Neutrophil (primary cell): ENCODE results near the gene IL17RC.

ENCODE experiments used
- H3K27ac ChIP-seq: fragments of 200-600 bp; sonication (generic); 2 replicates; pipeline ENCODE4 v1.5.1; 2016; ENCODE audit warnings: mild to moderate bottlenecking, moderate library complexity
- H3K27me3 ChIP-seq: fragments of 200-600 bp; sonication (generic); 2 replicates; pipeline ENCODE4 v1.6.0; 2016; ENCODE audit warnings: mild to moderate bottlenecking
- H3K36me3 ChIP-seq: fragments of 200-600 bp; sonication (generic); 2 replicates; pipeline ENCODE4 v1.5.1; 2017
- H3K4me1 ChIP-seq, 2 experiments: fragments of 200-600 bp in 1 of 2; sonication (generic) in 1 of 2; 1 replicate in 1 of 2; 2 replicates in 1 of 2; pipeline versions ENCODE4 v1.5.1 to v1.6.1; 2013 to 2016; ENCODE audit warnings: low read depth in 1 of 2, low read length in 1 of 2, mild to moderate bottlenecking in 1 of 2, moderate library complexity in 1 of 2; ENCODE audit not compliant: control insufficient read depth in 1 of 2, insufficient read depth in 1 of 2
- H3K4me3 ChIP-seq, 2 experiments: fragments of 200-600 bp in 1 of 2; sonication (generic) in 1 of 2; 1 replicate in 1 of 2; 2 replicates in 1 of 2; pipeline ENCODE4 v1.5.1; 2013 to 2016; ENCODE audit warnings: low read depth in 1 of 2, low read length in 1 of 2, mild to moderate bottlenecking in 1 of 2, moderate library complexity in 1 of 2
- H3K9me3 ChIP-seq: fragments of 200-600 bp; sonication (generic); 2 replicates; pipeline ENCODE4 v1.5.1; 2016
- TF ChIP-seq, protein P1 (sequence below): fragments of 200-600 bp; sonication (generic); IDR thresholded peaks from 2 replicates; pipeline ENCODE4 v1.5.1; 2016; ENCODE audit warnings: antibody characterized with exemption

IL17RC gene

GRCh38 chr3:9914559-9915253 lies 2.2 kb upstream of the IL17RC start:
- Histone ChIP-seq H3K27ac (no peak overlapping the region), H3K4me3 (peak overlapping the region; percentile 66 to 70), H3K36me3 (no peaks in the 10 kb centered on the region), H3K9me3 (no peaks in the 10 kb centered on the region), H3K4me1 (peaks cover 32 to 34% of the 10 kb centered on the region in 2 experiments), H3K27me3 (no peaks in the 10 kb centered on the region)
- TF ChIP-seq, protein P1, sequence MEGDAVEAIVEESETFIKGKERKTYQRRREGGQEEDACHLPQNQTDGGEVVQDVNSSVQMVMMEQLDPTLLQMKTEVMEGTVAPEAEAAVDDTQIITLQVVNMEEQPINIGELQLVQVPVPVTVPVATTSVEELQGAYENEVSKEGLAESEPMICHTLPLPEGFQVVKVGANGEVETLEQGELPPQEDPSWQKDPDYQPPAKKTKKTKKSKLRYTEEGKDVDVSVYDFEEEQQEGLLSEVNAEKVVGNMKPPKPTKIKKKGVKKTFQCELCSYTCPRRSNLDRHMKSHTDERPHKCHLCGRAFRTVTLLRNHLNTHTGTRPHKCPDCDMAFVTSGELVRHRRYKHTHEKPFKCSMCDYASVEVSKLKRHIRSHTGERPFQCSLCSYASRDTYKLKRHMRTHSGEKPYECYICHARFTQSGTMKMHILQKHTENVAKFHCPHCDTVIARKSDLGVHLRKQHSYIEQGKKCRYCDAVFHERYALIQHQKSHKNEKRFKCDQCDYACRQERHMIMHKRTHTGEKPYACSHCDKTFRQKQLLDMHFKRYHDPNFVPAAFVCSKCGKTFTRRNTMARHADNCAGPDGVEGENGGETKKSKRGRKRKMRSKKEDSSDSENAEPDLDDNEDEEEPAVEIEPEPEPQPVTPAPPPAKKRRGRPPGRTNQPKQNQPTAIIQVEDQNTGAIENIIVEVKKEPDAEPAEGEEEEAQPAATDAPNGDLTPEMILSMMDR, result no peak

DNA sequence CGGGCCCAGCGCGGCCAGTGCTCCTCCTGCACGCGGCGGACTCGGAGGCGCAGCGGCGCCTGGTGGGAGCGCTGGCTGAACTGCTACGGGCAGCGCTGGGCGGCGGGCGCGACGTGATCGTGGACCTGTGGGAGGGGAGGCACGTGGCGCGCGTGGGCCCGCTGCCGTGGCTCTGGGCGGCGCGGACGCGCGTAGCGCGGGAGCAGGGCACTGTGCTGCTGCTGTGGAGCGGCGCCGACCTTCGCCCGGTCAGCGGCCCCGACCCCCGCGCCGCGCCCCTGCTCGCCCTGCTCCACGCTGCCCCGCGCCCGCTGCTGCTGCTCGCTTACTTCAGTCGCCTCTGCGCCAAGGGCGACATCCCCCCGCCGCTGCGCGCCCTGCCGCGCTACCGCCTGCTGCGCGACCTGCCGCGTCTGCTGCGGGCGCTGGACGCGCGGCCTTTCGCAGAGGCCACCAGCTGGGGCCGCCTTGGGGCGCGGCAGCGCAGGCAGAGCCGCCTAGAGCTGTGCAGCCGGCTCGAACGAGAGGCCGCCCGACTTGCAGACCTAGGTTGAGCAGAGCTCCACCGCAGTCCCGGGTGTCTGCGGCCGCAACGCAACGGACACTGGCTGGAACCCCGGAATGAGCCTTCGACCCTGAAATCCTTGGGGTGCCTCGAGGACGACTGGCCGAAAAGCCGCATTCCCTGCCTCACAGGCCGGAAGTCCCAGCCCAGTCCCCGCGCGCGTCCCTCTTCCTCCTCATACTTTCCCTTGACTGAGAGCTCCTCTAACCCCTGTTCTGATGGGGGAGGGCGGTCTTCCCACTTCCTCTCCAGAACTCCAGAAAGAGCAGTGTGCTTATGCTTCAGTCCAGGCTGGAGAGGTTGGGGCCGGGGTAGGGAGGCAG lies 1.4 kb upstream of the IL17RC start:
- TF ChIP-seq, protein P1, result no peak
- Histone ChIP-seq H3K4me1 (peaks cover 32 to 34% of the 10 kb centered on the region in 2 experiments), H3K27ac (peak overlapping the region; percentile 58), H3K27me3 (no peaks in the 10 kb centered on the region), H3K4me3 (peak overlapping the region; percentile 66 to 70), H3K36me3 (no peaks in the 10 kb centered on the region), H3K9me3 (no peaks in the 10 kb centered on the region)

GRCh38 chr3:9916346-9916733 lies 558 bp upstream of the IL17RC start:
- H3K27ac ChIP-seq, result no peak overlapping the region

DNA sequence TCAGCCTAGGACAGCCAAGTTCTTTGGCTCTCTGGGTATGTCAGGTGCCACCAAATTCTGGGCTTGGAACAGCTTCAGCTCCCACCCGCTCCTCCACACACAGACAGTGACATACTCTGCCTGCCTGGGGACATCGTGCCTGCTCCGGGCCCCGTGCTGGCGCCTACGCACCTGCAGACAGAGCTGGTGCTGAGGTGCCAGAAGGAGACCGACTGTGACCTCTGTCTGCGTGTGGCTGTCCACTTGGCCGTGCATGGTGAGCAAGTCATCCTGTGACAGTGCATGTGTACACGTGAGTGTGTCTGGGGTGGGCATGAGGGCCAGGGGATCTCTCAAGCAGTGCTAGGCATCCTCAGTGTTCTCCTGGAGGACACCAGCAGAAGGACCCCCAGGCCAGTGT lies 922 bp downstream of the IL17RC start:
- TF ChIP-seq, protein P1, result no peak
- H3K9me3 ChIP-seq, result no peaks in the 10 kb centered on the region
- no peaks in the 10 kb centered on the region for H3K27me3 ChIP-seq
- H3K4me3 ChIP-seq, result no peak overlapping the region
- H3K27ac ChIP-seq, result no peak overlapping the region
- no peaks in the 10 kb centered on the region for H3K36me3 ChIP-seq
- peaks cover 28 to 29% of the 10 kb centered on the region in 2 experiments for H3K4me1 ChIP-seq

More at GRCh38 chr3:9916346-9916733, 558 bp upstream of the IL17RC start:
- peaks cover 32 to 34% of the 10 kb centered on the region in 2 experiments for H3K4me1 ChIP-seq
- H3K4me3 ChIP-seq, result peak overlapping the region; percentile 14 to 70
- TF ChIP-seq, protein P1, result no peak
- H3K36me3 ChIP-seq, result no peaks in the 10 kb centered on the region
- no peaks in the 10 kb centered on the region for H3K9me3 ChIP-seq
- H3K27me3 ChIP-seq, result no peaks in the 10 kb centered on the region

DNA sequence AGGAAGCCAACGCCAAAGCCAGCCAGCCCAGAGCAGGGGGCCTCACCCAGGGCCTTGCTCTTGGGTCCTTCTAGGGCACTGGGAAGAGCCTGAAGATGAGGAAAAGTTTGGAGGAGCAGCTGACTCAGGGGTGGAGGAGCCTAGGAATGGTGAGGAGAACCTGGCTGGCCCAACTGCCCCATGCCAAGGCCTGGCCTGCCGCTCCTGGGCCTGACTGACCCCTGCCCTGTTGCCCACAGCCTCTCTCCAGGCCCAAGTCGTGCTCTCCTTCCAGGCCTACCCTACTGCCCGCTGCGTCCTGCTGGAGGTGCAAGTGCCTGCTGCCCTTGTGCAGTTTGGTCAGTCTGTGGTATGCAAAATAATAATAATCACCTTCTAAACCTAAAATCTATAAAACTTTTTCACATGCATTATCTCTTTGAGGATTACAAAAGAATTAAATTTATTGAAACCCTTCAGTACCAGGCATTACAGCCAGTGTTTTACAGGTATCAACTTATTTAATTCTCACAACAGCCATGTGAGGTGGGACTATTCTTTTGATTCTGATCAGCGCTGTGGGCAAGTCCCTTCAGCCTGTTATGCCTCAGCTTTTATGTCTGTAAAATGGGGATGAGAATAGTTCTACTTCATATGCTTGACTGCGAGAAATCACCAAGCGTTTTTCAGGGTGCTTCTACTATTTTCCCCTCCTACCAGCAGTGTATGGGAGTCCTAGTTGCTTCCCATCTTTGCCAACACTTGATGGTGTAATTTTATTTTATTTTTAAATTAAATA lies 1.6 kb downstream of the IL17RC start:
- Histone ChIP-seq H3K27ac (no peak overlapping the region), H3K9me3 (no peaks in the 10 kb centered on the region), H3K4me1 (peaks cover 28 to 29% of the 10 kb centered on the region in 2 experiments), H3K4me3 (no peak overlapping the region), H3K36me3 (no peaks in the 10 kb centered on the region), H3K27me3 (no peaks in the 10 kb centered on the region)
- TF ChIP-seq, protein P1, result no peak
